ENCODE results near the gene FGF13. TPM values are rescaled to one million over a fixed set of nuclear protein-coding genes. Genes with fewer than 3 reads are reported as not detected.

FGF13 gene
- total RNA-seq, 4 donors from 2014 or later: 0.30 to 5.1 (median 0.90) TPM

DNA sequence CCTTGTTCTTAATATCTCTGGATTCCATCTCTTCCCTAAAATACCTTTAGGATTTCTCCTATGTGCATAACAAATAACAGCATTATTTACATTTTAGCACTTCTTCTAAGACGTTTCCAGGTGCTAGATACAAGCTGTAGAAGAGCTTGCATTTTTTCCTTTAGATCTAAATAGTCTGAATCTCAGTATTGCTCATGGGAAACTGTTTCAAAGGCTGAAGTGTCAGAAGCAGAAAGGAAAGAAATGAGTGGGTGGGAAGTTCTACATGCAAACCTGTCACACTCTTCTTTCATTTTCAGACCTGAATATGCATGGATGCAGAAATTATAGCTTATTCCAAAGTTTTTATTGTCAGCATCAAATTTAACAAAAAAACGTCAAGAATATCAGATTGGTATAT lies 41.8 kb downstream of the FGF13 start:
- H3K4me3 ChIP-seq: no peak overlapping the region
- no peaks in the 10 kb centered on the region for H3K4me1 ChIP-seq
- 26 to 27% methylated on average over 2 of the region's 2 CpGs for WGBS, 2 donors
- intact Hi-C loops (cut with DNase I): no loop called here
- H3K27ac ChIP-seq: no peak overlapping the region
- DNase-seq: no peak
- TF ChIP-seq POLR2A (IDR thresholded peaks at IDR 0.05) (no peak), CTCF (IDR thresholded peaks at IDR 0.05) (no peak)
- no peaks in the 10 kb centered on the region for H3K36me3 ChIP-seq
- no peaks in the 10 kb centered on the region for H3K27me3 ChIP-seq
- H3K9me3 ChIP-seq: no peaks in the 10 kb centered on the region

DNA sequence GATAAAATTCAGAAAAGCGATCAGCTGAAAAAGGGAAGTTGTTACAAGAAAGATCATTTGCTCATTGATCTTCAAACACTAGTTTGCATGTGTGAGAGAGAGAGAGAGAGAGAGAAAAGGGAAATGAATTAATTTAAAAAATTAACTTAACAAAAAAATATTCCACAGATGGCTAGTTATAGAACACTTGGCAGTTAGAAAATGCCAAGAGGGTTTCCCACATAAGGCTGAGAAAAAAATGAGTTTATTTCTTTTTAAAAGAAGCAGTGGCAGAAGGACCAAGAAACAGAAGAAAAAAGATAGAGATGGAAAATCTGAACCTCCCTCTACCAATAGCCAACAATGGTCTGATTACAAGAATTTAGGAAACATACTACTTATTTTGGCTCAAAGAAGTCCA lies 47.1 kb downstream of the FGF13 start:
- DNase-seq: no peak
- Histone ChIP-seq H3K4me1 (no peaks in the 10 kb centered on the region), H3K36me3 (no peaks in the 10 kb centered on the region), H3K9me3 (no peaks in the 10 kb centered on the region), H3K27me3 (no peaks in the 10 kb centered on the region), H3K4me3 (no peak overlapping the region), H3K27ac (no peak overlapping the region)
- intact Hi-C loops (cut with DNase I): no loop called here
- 65 to 100% methylated on average over 1 of the region's 1 CpG for WGBS, 2 donors
- TF ChIP-seq POLR2A (IDR thresholded peaks at IDR 0.05) (no peak), CTCF (IDR thresholded peaks at IDR 0.05) (no peak)

GRCh38 chrX:138664016-138664415 lies 47.5 kb downstream of the FGF13 start:
- intact Hi-C loops (cut with DNase I): no loop called here
- 67 to 73% methylated on average over 3 of the region's 3 CpGs for WGBS, 2 donors
- Histone ChIP-seq H3K4me1 (no peaks in the 10 kb centered on the region), H3K27me3 (no peaks in the 10 kb centered on the region), H3K4me3 (no peak overlapping the region), H3K9me3 (no peaks in the 10 kb centered on the region), H3K36me3 (no peaks in the 10 kb centered on the region), H3K27ac (no peak overlapping the region)
- no peak for DNase-seq
- no peak for TF ChIP-seq CTCF (IDR thresholded peaks at IDR 0.05)
- no peak for TF ChIP-seq POLR2A (IDR thresholded peaks at IDR 0.05)

GRCh38 chrX:138651494-138651893 lies 60.0 kb downstream of the FGF13 start:
- intact Hi-C loops (cut with DNase I): no loop called here
- TF ChIP-seq CTCF (IDR thresholded peaks at IDR 0.05) (no peak), POLR2A (IDR thresholded peaks at IDR 0.05) (no peak)
- Histone ChIP-seq H3K4me1 (no peaks in the 10 kb centered on the region), H3K36me3 (no peaks in the 10 kb centered on the region), H3K27me3 (no peaks in the 10 kb centered on the region), H3K27ac (no peak overlapping the region), H3K4me3 (no peak overlapping the region), H3K9me3 (no peaks in the 10 kb centered on the region)
- no peak for DNase-seq

DNA sequence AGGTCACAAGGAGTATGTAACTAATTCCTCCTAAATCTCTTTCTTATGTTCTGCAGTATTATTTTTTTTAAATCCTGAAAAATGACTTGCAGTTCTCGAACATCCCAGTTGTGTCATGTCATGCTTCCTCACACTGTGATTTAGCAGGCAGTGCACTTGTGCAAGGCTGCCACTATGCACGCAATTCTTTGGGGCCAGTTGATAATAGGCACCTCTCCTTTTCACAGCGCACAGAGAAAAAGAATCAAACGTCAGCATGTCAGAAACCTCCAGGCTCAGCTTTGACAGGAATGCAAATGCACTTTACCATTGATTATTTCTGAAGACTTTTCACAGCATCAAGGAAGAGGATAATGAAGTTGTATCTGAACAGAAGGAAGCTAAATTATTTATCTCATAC lies 62.9 kb downstream of the FGF13 start:
- Histone ChIP-seq H3K4me1 (no peaks in the 10 kb centered on the region), H3K9me3 (no peaks in the 10 kb centered on the region), H3K4me3 (no peak overlapping the region), H3K27me3 (no peaks in the 10 kb centered on the region), H3K27ac (no peak overlapping the region), H3K36me3 (no peaks in the 10 kb centered on the region)
- DNase-seq: no peak
- TF ChIP-seq POLR2A (IDR thresholded peaks at IDR 0.05): no peak
- TF ChIP-seq CTCF (IDR thresholded peaks at IDR 0.05): no peak
- intact Hi-C loops (cut with DNase I): no loop called here
- 34 to 66% methylated on average over 4 of the region's 4 CpGs for WGBS, 2 donors

Measured in esophagus squamous epithelium (tissue), 5 donors.